ENCODE measurements around the gene SAMSN1.

SAMSN1 gene

GRCh38 chr21:14484188-14485009 is 61.7 kb downstream of the SAMSN1 start:
- DNase-seq (ENCODE audit: low read depth), result no peak

- DNase-seq (ENCODE audit: low read depth), result no peak
Measured at GRCh38 chr21:14483296-14483695, 62.8 kb downstream of the SAMSN1 start.

DNA sequence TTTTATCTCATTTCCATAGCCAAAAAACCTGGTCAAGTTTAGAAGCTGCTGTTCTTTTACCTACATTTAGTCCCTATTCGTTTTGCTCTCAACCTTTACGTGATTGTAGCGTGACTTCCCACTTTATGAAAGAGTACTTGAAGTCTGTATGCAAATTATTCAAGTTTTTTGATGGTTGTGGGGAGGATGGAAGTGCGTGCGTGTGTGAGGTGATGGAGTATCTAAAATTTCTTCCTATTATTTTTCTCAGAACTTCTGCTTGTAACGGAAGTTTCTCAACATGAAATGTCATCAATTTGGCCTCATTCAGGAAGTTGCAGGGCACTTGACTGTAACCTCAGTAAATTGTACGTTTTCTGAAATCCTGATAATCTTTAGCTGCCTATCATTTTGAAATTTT is 64.0 kb downstream of the SAMSN1 start:
- DNase-seq (ENCODE audit: low read depth), result no peak

DNA sequence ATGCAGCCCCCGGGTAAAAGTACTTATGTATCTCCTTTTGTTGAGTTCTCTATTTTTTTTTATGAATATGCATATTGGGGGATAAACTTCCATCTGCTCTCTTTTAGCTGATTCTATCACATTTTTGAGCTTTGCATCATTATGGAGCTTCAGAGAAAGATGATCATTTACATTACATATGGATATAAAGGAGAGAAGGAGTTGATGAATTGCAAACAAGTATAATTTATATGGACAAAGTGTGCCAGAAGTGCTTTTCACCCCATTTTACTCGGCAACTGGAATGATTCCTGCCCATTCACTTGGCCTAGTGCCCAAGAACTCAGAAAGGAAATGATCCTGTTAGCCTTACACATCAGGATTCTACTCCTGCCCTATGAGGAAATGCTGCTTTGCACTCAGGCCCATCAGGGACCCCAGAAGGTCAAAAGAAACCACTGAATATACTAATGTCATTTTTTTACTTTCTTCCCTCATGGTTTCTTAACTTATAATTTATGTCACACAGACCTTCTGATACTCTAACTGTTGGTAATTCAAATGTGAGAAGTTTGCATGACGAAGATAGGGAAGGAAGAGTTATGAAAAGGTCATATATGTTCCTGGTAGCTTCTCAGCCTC is 65.6 kb downstream of the SAMSN1 start:
- no peak for DNase-seq (ENCODE audit: low read depth)

DNA sequence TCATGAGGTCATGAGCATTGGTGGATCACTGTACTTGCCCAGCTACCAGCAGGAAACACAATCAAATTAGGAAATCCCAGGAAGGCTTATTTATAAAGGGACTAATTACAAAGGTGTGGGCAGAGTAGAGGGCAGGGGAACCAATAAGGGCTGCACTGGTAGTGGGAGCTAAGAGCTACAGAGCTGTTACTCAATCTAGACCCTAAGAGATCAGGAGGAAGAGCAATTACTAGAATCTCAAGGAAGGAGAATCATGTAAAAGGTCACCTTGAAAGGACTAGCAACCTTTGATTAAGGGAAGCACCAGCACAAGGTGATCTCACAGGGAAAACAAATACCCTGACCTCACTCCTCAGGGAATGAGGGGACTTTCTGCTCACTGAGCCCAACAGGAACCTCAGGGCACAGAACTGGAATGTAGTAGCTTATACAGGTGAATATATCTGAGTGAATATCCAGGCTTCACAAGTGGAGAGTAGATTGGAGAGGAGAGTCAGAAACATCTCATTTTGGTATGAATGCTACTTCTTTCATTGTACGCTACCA is 66.8 kb downstream of the SAMSN1 start:
- no peak for DNase-seq (ENCODE audit: low read depth)

- DNase-seq (ENCODE audit: low read depth), result no peak
Measured at GRCh38 chr21:14477841-14478240, 68.3 kb downstream of the SAMSN1 start.

GRCh38 chr21:14477133-14477532 is 69.0 kb downstream of the SAMSN1 start:
- no peak for DNase-seq (ENCODE audit: low read depth)

GRCh38 chr21:14474995-14475394 is 71.1 kb downstream of the SAMSN1 start:
- DNase-seq (ENCODE audit: low read depth), result no peak

- DNase-seq (ENCODE audit: low read depth), result no peak
Measured at GRCh38 chr21:14469641-14470040, 76.5 kb downstream of the SAMSN1 start.

- DNase-seq (ENCODE audit: low read depth), result no peak
Measured at GRCh38 chr21:14466715-14467114, 79.4 kb downstream of the SAMSN1 start.

GRCh38 chr21:14457762-14458161 is 88.4 kb downstream of the SAMSN1 start:
- no peak for DNase-seq (ENCODE audit: low read depth)

DNA sequence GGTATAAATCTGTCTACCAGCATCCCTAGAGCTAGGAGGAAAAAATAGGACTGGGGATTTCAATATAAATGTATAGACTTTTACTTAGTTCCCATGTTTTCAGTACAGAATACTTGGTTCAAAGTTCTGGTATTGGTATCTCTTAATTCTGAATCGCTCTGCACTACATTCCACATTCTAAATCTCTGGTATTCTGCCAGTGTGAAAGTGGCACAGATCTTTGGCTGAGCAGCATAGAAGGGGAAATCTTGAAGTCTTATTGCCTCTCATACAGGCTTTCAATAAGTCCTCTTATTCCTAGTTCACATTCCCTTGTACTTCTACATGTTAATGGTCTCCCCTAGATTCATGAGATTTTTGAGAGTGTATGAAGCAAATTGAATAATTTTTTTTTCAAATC is 89.2 kb downstream of the SAMSN1 start:
- DNase-seq (ENCODE audit: low read depth), result no peak

DNA sequence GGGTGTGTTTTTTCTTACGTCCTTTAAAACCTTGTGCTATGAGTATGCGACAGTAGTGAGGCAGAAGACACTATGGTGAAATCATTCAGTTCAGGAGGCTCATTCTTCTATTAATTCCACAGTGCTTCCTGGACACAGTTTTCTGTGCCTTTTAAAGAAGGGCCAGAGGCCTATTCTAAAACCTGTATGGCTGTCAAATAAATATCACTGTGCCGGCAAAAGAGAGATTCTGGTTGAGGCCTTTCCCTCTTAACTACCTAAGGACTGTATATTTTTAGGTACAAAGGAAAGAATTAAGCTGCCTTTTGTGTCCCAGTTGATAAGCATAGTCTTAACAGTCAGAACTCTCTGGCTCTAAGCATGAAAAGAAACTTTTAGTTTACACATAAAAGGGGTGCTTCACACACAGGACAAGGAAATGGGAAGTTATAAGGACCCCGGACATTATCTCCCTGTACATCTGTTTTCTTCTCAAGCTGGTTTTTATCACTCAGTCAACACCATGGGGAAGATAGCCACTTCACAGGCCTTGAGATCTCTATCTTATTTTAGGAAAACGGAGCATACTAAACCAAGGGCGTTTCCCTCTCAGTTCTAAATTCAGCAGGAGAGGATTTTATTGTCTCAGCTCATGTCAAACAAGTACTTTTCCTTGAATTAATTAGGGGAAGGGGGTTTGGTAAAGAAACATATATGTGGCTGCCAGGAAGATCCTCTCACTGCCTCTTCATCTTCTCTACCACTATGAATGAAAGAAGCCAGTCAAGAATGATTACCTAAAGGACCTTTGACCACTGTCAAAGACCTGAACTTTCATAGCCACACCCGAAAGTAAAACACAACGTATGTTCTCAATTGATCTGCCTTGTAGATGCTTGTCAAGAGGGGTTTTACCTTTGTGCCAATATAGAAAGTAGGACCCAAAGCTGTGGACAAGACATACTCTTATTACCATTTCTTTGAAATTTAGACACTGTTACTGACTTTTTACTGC is 91.8 kb downstream of the SAMSN1 start:
- no peak for DNase-seq (ENCODE audit: low read depth)

DNA sequence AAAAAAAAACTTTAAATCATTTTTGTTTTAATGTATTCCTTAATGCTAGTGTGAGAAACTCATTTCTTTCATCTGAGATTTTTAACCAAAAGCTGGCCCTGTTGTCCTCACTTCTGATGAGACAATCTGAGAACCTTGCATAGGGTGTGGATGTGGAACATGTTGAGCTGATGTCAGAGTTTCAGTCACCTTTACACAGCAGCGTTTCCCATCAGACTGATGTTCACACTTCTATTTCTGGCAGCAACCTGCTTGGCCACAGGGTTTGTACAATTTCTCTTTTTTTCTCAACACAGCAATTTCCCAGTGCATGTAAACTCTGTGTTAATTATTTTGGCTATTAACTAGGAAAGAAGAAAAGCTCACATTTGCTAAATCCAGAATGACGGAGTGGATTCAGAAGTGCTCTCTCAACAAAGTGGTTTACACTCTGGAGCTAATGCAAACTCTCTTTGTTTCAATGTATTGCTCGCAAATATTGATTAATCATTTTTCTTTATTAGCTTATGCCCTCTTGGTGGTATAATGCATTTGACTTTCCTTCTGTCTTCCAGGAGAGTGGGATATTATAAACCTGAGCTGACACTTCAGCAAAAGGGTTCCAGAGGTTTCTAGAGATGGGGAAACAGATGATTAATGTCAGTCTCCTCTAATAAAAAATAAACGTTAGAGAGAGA is 92.6 kb downstream of the SAMSN1 start:
- no peak for DNase-seq (ENCODE audit: low read depth)

GRCh38 chr21:14452727-14453241 is 93.3 kb downstream of the SAMSN1 start:
- no peak for DNase-seq (ENCODE audit: low read depth)

GRCh38 chr21:14452031-14452726 is 93.9 kb downstream of the SAMSN1 start:
- DNase-seq (ENCODE audit: low read depth), result no peak

GRCh38 chr21:14451546-14451945 is 94.6 kb downstream of the SAMSN1 start:
- DNase-seq (ENCODE audit: low read depth), result no peak

GRCh38 chr21:14448784-14449183 is 97.3 kb downstream of the SAMSN1 start:
- no peak for DNase-seq (ENCODE audit: low read depth)

GRCh38 chr21:14438211-14438610 is 107.9 kb downstream of the SAMSN1 start:
- no peak for DNase-seq (ENCODE audit: low read depth)

DNA sequence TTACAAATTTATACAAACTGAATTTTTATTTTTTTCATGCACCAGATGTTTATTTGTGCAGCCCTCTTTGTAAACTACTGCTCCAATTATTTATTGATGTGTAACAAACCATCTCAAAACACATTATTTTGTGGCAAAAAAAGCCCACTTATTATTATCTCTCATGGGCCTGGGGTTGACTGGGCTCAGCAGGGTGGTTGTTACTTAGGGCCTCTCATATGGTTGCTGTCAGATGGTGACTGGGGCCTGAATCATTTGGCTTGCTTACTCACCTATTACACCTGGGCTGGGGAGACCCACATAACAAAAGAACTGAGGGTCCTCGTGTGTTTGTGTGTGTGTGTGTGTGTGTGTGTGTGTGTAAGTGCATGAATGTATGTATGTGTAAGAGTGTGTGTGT is 110.7 kb downstream of the SAMSN1 start:
- no peak for DNase-seq (ENCODE audit: low read depth)

All from non-pigmented ciliary epithelial cell (primary cell).